Activated CD4-positive, alpha-beta T cell treated with anti-CD3 and anti-CD28 coated beads, Interleukin-2, amount 50 U/mL, for 48 hours (primary cell): ENCODE results near the gene TRPV2.

Source experiments
- DNase-seq, 2 experiments: peaks; one replicate each; pipeline ENCODE4 v3.0.0-alpha.2; 2020

Gene TRPV2

DNA sequence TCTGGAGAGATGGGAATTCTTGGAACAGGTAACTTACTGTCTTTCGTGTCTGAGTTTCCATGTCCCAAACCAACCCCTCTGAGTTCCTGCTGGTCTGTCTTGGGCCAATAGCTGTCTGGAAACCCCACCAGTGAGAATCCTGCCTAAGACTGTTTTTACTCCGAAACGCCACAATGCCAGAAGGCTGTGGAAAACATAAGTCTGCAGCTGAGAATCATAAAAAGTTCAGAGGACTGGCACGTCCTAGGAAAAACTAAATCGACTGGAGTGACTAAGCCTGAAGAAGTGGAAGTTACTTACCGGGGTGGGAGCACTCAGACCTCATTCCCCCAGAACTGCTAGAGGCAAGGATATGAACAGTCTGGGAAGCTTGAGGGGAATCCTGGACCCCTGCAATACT, 63.3 kb downstream of the TRPV2 start:
- DNase-seq: no peak

GRCh38 chr17:16479264-16479663, 63.9 kb downstream of the TRPV2 start:
- DNase-seq: no peak

- DNase-seq: no peak
Measured at GRCh38 chr17:16480995-16481394, 65.6 kb downstream of the TRPV2 start.

- no peak for DNase-seq
Measured at GRCh38 chr17:16482253-16482652, 66.9 kb downstream of the TRPV2 start.

- DNase-seq: no peak
Measured at GRCh38 chr17:16483021-16483645, 67.8 kb downstream of the TRPV2 start.

DNA sequence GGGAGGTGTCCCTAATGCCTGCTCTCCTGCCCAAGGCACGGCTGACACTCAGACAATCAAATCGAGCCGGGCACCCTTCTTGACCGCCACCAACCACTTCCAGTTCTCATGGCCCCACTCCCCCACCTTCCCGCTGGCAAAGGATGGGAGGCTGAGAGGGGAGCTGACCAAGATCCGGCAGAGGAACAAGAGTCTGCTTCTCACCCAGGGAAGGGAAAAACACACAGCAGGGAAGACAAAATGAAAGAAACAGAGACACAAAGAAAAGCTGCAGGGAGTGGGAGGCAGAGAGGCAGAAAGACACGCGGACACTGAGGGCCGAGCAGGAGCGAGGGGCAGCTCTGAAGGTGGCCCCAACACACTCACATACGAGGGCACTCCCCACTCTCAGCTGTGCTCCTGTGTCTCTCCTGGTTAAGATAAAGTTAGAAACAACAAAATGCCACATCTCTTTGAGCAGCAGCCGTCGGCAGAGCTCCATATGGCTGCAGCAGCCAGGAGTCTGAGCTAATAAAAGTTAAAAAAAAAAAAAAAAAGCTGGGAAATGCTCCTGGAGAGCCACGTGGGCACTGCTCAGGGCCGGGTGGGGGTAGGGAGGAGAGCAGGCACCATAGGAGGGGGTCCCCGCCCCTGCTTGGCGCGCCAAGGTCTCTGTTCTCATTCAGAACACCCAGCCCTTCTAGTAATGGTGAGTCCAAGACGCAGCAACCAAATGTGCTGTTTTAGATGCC, 69.2 kb downstream of the TRPV2 start:
- no peak for DNase-seq
